Mucosa of rectum (tissue), 2 donors: Measurements from ENCODE around the gene BTBD9.

Experiments
- H3K27ac ChIP-seq, 2 donors: one replicate each; pipeline ENCODE4 v1.7.0; 2013; ENCODE audit warnings: inconsistent platforms in 2 of 2, low read depth in 2 of 2, low read length in 2 of 2
- H3K27me3 ChIP-seq, 2 donors: one replicate each; pipeline ENCODE4 v1.7.0; 2013; ENCODE audit warnings: low read length in 2 of 2; ENCODE audit not compliant: control insufficient read depth in 2 of 2, insufficient read depth in 2 of 2
- H3K36me3 ChIP-seq, 2 donors: one replicate each; pipeline ENCODE4 v1.7.0; 2013; ENCODE audit warnings: low read length in 2 of 2; ENCODE audit not compliant: control insufficient read depth in 2 of 2, insufficient read depth in 2 of 2
- H3K4me1 ChIP-seq, 2 donors: one replicate each; pipeline ENCODE4 v1.7.0; 2013; ENCODE audit warnings: low read length in 2 of 2, mild to moderate bottlenecking in 1 of 2; ENCODE audit not compliant: control insufficient read depth in 2 of 2, insufficient read depth in 2 of 2
- H3K4me3 ChIP-seq, 2 donors: one replicate each; pipeline ENCODE4 v1.7.0; 2013; ENCODE audit warnings: low read length in 2 of 2
- H3K9ac ChIP-seq, 2 donors: one replicate each; pipeline ENCODE4 v1.7.0; 2013; ENCODE audit warnings: low read length in 2 of 2, low read depth in 1 of 2, mild to moderate bottlenecking in 1 of 2
- H3K9me3 ChIP-seq, 2 donors: one replicate each; pipeline ENCODE4 v1.7.0; 2013; ENCODE audit warnings: low read length in 2 of 2; ENCODE audit not compliant: control insufficient read depth in 2 of 2
- donor health status: healthy.
- donor health status: Normal muscosa, but diverticular disease.

BTBD9 gene

GRCh38 chr6:38212579-38212978 lies 427.1 kb downstream of the BTBD9 start:
- Histone ChIP-seq H3K36me3 (no peaks in the 10 kb centered on the region), H3K27ac (peak overlapping the region; percentile 23 to 36), H3K4me3 (no peak overlapping the region), H3K27me3 (no peaks in the 10 kb centered on the region), H3K9me3 (no peaks in the 10 kb centered on the region), H3K9ac (no peak overlapping the region), H3K4me1 (peaks cover 4 to 11% of the 10 kb centered on the region in 2 donors)

DNA sequence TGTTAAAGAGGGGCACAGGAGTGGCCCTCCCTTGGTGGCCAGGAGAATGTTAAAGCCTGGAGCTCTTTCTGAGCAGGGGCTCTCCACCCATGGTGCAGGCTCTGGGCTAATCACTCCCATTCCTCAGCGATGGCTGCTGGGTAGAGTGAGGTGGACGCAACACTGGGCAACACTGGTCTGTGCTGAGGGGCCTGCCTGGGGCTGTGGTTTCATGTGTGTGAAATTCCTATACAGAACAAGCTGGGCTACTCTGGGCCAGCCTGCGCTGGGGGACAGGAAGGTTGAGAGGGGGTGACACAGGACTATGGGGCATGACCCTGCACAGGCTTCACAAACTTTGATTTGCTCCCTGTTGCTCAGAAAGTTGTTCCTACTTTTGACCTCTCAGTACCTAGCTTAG lies 427.6 kb downstream of the BTBD9 start:
- Histone ChIP-seq H3K36me3 (no peaks in the 10 kb centered on the region), H3K4me1 (peaks cover 4 to 11% of the 10 kb centered on the region in 2 donors), H3K27me3 (no peaks in the 10 kb centered on the region), H3K9me3 (no peaks in the 10 kb centered on the region), H3K9ac (no peak overlapping the region), H3K4me3 (no peak overlapping the region), H3K27ac (no peak overlapping the region)

GRCh38 chr6:38209371-38210260 lies 430.1 kb downstream of the BTBD9 start:
- no peaks in the 10 kb centered on the region for H3K9me3 ChIP-seq
- H3K27ac ChIP-seq, result no peak overlapping the region
- H3K4me3 ChIP-seq, result no peak overlapping the region
- H3K9ac ChIP-seq, result no peak overlapping the region
- H3K36me3 ChIP-seq, result no peaks in the 10 kb centered on the region
- no peaks in the 10 kb centered on the region for H3K27me3 ChIP-seq
- H3K4me1 ChIP-seq, result peaks cover 4 to 11% of the 10 kb centered on the region in 2 donors

DNA sequence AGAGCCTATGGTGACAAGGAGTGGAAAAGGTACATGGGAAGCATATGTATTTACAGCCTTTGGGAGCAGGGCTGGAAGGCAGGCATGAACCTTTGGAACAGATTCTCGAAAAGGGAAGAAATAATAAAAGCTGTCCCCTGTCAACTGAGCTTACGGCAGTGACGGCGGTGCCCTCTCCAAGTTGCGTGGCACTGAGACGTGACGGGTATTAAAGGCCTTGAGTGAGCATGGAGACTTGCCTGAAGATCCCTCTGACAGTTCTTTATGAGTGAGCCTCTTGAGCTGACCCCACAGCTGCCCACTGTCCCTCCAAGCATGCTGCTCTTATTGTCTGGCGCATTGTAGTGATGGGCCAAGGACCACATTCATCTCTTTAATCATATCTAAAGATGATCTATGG lies 431.7 kb downstream of the BTBD9 start:
- Histone ChIP-seq H3K9ac (no peak overlapping the region), H3K36me3 (no peaks in the 10 kb centered on the region), H3K4me3 (no peak overlapping the region), H3K9me3 (no peaks in the 10 kb centered on the region), H3K27ac (no peak overlapping the region), H3K27me3 (no peaks in the 10 kb centered on the region), H3K4me1 (peaks cover 4 to 7% of the 10 kb centered on the region in 2 donors)

DNA sequence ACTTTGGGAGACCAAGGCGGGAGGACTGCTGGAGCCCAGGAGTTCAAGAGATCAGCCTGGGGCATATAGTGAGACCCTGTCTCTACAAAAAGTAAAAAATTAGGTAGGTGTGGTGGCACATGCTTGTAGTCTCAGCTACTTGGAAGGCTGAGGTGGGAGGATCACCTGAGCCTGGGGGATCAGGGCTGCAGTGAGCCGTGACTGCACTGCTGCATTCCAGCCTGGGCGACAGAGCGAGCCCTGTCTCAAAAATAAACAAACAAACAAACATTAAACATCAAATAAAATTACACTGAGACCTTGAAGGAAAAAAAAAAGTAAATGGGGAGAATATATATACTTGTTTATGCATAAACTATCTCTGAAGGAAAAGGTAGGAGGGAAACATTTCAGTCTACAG lies 432.4 kb downstream of the BTBD9 start:
- Histone ChIP-seq H3K9ac (no peak overlapping the region), H3K36me3 (no peaks in the 10 kb centered on the region), H3K9me3 (no peaks in the 10 kb centered on the region), H3K27ac (no peak overlapping the region), H3K4me1 (peaks cover under 1 to 2% of the 10 kb centered on the region in 2 donors), H3K4me3 (no peak overlapping the region), H3K27me3 (no peaks in the 10 kb centered on the region)

DNA sequence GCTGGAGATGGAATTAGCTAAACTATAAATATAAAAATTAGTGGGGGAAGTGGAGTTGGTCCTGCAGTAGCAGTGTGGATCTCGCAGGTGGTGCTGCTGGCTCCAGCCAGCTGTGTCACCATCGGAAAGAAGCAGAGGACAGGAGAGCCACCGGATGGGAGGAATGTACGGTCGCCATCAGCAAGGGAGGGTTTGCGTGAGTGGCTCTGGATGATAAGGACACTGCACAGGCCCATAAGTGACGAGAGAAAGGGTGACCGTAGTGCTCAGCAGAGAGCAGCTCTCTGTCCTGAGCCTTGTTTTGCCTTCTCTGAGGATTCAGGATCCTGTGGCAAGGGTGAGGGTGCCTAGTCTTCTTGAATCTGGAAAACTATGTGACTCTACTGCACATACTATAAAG lies 441.5 kb downstream of the BTBD9 start:
- H3K27me3 ChIP-seq, result no peaks in the 10 kb centered on the region
- H3K9me3 ChIP-seq, result no peaks in the 10 kb centered on the region
- no peaks in the 10 kb centered on the region for H3K36me3 ChIP-seq
- H3K9ac ChIP-seq, result no peak overlapping the region
- no peaks in the 10 kb centered on the region for H3K4me1 ChIP-seq
- no peak overlapping the region for H3K27ac ChIP-seq
- no peak overlapping the region for H3K4me3 ChIP-seq

DNA sequence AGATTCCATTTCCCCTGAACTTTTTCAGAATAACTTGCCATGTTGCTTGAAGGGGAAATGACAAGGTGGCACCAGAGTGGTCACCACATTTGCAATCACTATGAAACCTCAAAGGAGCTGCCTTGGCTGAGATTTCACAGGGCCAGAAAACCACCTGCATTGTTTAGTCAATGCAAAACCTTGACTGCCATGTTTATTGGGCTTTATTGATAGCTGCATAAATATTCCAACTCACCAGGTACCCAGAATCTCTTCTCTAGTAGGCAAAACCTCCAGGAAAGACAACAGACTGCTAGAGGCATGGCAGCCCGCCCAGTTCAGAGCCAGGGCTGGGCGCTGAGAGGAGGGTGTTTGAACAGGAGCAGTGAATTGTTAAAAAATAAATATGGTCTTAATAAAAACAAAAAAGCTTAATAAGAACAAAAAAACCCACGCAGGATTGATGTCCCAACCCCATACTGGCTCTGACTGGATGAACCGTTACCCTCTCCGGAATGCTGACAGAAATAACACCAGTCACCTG lies 444.6 kb downstream of the BTBD9 start:
- H3K27me3 ChIP-seq, result no peaks in the 10 kb centered on the region
- no peaks in the 10 kb centered on the region for H3K9me3 ChIP-seq
- no peaks in the 10 kb centered on the region for H3K36me3 ChIP-seq
- no peak overlapping the region for H3K27ac ChIP-seq
- H3K4me3 ChIP-seq, result no peak overlapping the region
- no peak overlapping the region for H3K9ac ChIP-seq
- H3K4me1 ChIP-seq, result no peaks in the 10 kb centered on the region

- Histone ChIP-seq H3K4me3 (no peak overlapping the region), H3K9ac (no peak overlapping the region), H3K9me3 (no peaks in the 10 kb centered on the region), H3K27me3 (no peaks in the 10 kb centered on the region), H3K4me1 (no peaks in the 10 kb centered on the region), H3K36me3 (no peaks in the 10 kb centered on the region), H3K27ac (no peak overlapping the region)
Observed at GRCh38 chr6:38194589-38194988, 445.1 kb downstream of the BTBD9 start.

DNA sequence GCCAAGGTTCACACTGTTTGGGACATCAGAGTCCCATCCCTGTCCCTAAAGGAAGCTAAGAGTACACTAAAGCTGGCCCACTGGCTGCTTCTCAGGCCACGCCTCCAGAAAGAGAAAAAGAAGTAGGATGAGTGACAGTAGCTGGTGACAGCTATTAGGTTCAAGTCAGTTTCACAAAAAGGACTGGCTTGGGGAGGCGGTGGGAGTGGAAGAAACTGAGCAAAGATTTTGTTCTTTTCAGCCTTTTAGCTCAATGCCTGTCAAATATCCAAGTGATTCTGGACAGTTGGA lies 445.5 kb downstream of the BTBD9 start:
- H3K36me3 ChIP-seq, result no peaks in the 10 kb centered on the region
- H3K9ac ChIP-seq, result no peak overlapping the region
- no peaks in the 10 kb centered on the region for H3K9me3 ChIP-seq
- H3K27ac ChIP-seq, result no peak overlapping the region
- H3K27me3 ChIP-seq, result no peaks in the 10 kb centered on the region
- H3K4me1 ChIP-seq, result no peaks in the 10 kb centered on the region
- H3K4me3 ChIP-seq, result no peak overlapping the region

DNA sequence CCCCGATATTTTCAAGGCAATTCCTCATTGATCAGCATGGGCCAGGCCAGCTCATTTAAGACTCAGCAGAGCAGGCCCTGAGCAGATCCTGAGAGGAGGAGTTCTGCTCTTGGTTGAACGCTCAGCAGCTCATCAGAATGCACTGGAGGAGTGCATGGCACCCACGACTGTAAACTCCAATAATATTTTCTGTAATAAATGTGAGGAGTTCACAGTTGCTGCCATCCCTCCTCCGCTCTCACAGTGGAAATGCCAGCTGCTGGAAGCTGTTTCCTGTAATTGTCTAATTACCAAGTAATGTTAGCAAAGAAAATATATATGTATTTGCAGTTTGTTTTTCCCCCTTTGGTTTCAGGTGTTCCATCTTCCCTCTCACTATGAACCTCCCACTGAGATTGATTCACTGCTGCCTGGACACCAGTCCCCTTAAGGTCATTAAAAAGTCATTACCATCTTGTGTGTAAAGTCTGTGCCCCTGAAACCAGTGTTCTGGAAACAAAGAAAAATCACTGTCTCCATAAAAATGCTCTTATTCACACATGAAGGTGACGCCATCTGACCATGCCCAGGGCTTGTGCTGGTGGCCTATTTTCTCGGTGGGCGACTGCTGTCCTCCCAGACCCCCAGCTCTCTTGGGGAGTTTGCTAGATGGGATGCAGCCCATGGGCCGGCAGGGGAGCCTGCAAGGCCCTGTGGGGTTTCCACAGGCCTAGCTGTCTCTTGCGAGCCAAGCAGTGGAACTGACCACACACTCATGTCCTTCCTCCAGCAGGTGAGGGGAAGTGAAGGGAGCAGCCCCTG lies 446.0 kb downstream of the BTBD9 start:
- no peaks in the 10 kb centered on the region for H3K4me1 ChIP-seq
- no peaks in the 10 kb centered on the region for H3K27me3 ChIP-seq
- H3K27ac ChIP-seq, result no peak overlapping the region
- H3K9ac ChIP-seq, result no peak overlapping the region
- H3K9me3 ChIP-seq, result no peaks in the 10 kb centered on the region
- no peaks in the 10 kb centered on the region for H3K36me3 ChIP-seq
- H3K4me3 ChIP-seq, result no peak overlapping the region
